HG02870 (cell line): ENCODE results near the gene SCD5.

Source experiments
- ATAC-seq: cut with Tn5 transposase; IDR thresholded peaks from one replicate; pipeline ENCODE4 v1.9.1; 2021; ENCODE audit warnings: mild to moderate bottlenecking, moderate library complexity; ENCODE audit not compliant: unreplicated experiment

Gene SCD5

DNA sequence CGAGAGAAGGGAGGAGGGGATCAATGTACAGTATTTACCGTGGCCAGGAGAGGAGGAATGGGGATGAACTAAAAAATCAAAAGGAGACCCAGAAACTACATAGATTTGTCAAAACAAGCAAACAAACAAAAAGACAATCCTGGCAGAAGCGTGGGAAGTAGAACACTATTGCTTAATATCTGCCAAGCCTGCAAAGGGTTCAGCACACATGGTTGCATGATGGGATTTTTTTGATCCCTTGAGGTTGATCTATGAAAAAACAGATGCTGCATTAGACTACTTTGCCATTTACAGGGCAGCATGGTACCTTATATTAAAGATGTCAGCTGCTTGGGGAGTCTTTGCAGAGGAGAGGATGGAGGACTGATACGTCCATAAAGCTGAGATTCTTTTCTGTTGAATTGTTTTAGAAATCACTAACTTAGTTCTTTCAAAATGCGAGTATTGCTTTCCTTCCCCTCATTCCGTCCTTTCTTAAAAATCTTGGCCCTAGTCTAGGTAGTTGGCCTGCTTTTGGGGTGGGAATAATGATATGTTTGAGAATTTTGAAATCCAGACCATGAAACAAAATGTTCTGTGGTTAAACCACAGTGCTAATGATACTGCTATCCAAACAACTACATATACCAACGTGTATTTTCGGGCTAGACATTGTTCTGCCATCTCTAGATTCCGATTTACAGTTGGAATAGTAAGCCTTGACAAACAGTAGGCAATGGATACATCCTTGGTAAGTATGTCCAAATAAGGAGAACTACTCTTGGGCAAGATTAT, 197.2 kb downstream of the SCD5 start:
- ATAC-seq: no peak

DNA sequence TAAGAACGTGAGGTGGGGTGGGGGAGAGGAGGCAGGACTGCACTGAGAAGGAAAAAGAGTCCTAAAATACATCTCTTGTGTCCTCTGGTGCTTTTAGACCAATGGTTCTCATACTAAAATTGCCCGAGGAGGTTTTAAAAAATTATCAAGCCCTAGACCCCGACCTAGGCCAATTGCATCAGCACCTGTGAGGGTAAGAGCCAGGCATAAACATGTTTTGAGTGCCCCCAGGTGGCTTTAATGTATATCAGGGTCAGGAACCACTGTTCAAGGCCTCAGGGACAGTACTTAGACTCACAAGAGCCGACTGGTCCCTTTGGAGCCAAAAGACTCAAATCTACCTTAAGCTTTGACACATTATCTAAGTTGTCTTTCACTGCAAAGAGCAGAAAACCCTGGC, 199.3 kb downstream of the SCD5 start:
- ATAC-seq: no peak

DNA sequence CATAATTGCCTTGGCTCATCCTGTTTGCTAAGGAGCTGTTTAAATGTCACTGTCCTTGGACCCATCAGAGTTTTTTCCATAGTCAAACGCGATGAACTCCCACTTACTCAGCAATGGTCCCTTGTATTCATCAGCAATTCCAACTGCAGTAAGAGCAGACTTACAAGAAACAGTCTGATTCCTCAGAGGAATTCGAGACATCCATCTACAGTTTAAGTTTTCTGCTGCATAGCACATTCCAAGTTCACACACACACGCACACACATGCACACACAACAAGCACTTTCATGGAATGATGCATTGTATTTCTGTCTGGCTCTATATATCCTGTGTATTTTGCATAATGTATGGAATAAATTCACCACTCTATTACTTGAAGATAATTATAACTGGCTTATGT, 204.1 kb downstream of the SCD5 start:
- no peak for ATAC-seq

- no peak for ATAC-seq
Measured at GRCh38 chr4:82593411-82593810, 205.2 kb downstream of the SCD5 start.

- no peak for ATAC-seq
Measured at GRCh38 chr4:82592639-82593038, 206.0 kb downstream of the SCD5 start.

DNA sequence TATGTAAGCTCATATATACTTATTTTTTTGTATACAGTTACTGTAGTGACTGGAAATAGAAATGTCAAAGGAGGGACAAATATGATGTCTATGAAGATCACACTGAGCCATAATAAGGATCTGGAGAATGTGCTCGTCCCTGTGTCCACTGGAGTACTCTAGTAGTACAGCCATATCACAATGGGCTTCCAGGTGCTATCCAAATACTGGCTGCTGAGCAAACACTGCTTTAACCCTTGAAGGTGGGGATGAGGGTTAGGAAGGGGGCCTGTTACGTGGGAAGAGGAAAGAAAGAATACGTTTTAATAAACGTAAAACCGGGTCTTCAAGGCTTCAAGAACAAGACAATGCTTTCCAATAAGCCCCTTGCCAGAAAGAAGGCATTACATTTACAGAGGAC, 207.0 kb downstream of the SCD5 start:
- no peak for ATAC-seq

DNA sequence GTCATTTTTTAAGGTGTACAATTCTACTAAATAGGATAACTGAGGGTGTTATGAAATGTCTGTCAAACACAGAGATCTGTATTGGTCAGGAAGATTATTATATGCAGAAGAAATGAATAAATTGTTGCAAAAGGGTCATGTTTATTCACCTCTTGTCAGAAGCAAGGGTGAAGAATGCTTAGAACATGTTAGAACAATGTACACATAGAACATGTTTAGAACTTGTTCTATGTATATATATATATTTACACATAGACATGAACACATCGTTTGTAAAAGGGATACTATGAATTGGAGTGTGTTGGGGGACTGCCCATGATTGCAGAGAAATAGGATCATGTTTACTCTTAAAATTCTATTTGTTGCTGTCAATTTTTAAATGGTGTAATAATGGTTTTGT, 208.8 kb downstream of the SCD5 start:
- ATAC-seq: no peak

- ATAC-seq: no peak
Measured at GRCh38 chr4:82588771-82589270, 209.8 kb downstream of the SCD5 start.

- no peak for ATAC-seq
Measured at GRCh38 chr4:82587826-82588540, 210.6 kb downstream of the SCD5 start.

GRCh38 chr4:82585690-82586435, 212.7 kb downstream of the SCD5 start:
- no peak for ATAC-seq

- ATAC-seq: no peak
Measured at GRCh38 chr4:82584931-82585330, 213.7 kb downstream of the SCD5 start.

- no peak for ATAC-seq
Measured at GRCh38 chr4:82583897-82584587, 214.6 kb downstream of the SCD5 start.

GRCh38 chr4:82579932-82580331, 218.7 kb downstream of the SCD5 start:
- ATAC-seq: no peak
